Fibroblast of the aortic adventitia (primary cell): ENCODE data around the gene IP6K2. TPM values are rescaled to one million over a fixed set of nuclear protein-coding genes. Genes with fewer than 3 reads are reported as not detected.
"Not testable (repeated sequence)": the region's sequence is repeated elsewhere in the genome, so short reads cannot be mapped to it uniquely, and the experiment has no call there.

Source experiments
- DNase-seq: peaks from one replicate; pipeline ENCODE4 v3.0.0-alpha.2; 2010; ENCODE audit warnings: low read depth
- H3K4me3 ChIP-seq: 2 replicates; pipeline ENCODE4 v1.5.1; 2011; ENCODE audit warnings: low read depth, mild to moderate bottlenecking, control low read depth, low read length, moderate library complexity
- total RNA-seq: library from RNA; depleted of rRNA; stranded (reverse); fragments of >200 nt; gene quantifications from 2 replicates; pipeline ENCODE4 v1.2.3, GENCODE V29; 2012; ENCODE audit warnings: low replicate concordance
- TF ChIP-seq, protein P1 (sequence below): IDR thresholded peaks from 2 replicates; pipeline ENCODE4 v1.5.1; 2011; ENCODE audit warnings: mild to moderate bottlenecking, low read length, control low read depth, inconsistent platforms; ENCODE audit not compliant: insufficient read depth

Gene IP6K2
- 35.7 and 44.3 TPM in 2 replicates for total RNA-seq

- peak; percentile 96 for DNase-seq
- H3K4me3 ChIP-seq = peak within 1 kb of the TSS; percentile 96
- TF ChIP-seq, protein P1, sequence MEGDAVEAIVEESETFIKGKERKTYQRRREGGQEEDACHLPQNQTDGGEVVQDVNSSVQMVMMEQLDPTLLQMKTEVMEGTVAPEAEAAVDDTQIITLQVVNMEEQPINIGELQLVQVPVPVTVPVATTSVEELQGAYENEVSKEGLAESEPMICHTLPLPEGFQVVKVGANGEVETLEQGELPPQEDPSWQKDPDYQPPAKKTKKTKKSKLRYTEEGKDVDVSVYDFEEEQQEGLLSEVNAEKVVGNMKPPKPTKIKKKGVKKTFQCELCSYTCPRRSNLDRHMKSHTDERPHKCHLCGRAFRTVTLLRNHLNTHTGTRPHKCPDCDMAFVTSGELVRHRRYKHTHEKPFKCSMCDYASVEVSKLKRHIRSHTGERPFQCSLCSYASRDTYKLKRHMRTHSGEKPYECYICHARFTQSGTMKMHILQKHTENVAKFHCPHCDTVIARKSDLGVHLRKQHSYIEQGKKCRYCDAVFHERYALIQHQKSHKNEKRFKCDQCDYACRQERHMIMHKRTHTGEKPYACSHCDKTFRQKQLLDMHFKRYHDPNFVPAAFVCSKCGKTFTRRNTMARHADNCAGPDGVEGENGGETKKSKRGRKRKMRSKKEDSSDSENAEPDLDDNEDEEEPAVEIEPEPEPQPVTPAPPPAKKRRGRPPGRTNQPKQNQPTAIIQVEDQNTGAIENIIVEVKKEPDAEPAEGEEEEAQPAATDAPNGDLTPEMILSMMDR = no peak
Observed at GRCh38 chr3:48716982-48717746, at the start of gene IP6K2. Gene IP6K2, minus strand, starts transcription at chr3:48717221. Its CDS starts 21,930 bp downstream, at chr3:48695291.

DNA sequence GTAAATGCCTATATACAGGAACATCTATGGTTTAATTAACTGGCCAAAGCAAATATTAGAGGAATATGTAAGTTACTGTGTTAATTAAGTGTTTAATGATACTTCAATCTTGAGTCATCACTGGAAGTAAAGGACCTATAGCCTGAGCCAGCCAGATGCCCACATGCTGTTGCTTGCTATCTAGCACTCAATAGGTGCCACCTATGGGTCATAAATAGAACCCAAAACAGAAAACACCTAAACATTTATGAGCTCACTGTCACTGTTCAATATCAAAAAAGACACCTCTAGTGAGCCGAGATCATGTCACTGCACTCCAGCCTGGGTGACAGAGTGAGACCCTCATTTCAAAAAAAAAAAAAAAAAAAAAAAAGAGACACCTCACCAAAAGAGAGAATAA lies 48.4 kb upstream of the IP6K2 start:
- TF ChIP-seq, protein P1 = no peak
- peak; percentile 5 for DNase-seq
- no peak overlapping the region for H3K4me3 ChIP-seq

DNA sequence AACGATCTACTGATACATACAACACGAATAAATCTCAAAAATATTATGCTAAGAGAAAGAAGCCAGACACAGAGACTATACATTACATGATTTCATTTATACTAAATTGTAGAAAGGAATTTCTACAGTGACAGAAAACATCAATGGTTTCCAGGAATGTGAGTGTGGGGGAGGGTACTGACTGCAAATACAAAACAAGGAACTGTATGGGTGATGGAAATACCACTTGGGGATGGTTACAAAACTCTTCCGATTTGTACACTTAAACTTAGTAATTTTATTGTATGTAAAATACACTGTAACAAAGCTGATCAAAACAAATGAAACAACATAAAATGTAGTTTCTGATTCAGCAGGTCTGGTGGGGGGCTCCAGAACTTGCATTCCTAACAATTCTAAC lies 45.8 kb upstream of the IP6K2 start:
- TF ChIP-seq, protein P1 = no peak
- H3K4me3 ChIP-seq = no peak overlapping the region
- DNase-seq = no peak

- H3K4me3 ChIP-seq, DNase-seq: not testable (repeated sequence)
Observed at GRCh38 chr3:48759991-48760540, 43.0 kb upstream of the IP6K2 start.

GRCh38 chr3:48759531-48759930 lies 42.5 kb upstream of the IP6K2 start:
- H3K4me3 ChIP-seq, DNase-seq: not testable (repeated sequence)

DNA sequence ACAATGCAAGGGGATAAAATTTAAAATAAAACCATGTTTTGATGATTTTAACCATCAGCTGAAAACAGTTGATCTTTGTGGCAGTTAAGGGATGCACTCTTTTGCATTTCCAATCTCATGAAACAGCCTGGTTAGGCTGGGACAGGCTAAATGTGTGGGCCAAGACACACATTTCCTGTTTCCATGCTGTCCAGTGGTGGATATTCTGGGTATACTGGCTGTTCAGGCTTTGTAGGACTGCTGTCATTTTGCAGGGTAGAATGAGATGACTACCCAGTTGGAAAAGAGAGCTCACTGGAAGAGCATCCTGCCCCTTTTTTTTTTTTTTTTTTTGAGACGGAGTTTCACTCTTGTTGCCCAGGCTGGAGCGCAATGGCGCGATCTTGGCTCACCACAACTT lies 42.0 kb upstream of the IP6K2 start:
- DNase-seq = no peak
- no peak overlapping the region for H3K4me3 ChIP-seq
- TF ChIP-seq, protein P1 = no peak

- DNase-seq = no peak
- TF ChIP-seq, protein P1 = no peak
- H3K4me3 ChIP-seq = no peak overlapping the region
Observed at GRCh38 chr3:48756640-48757039, 39.6 kb upstream of the IP6K2 start.

- TF ChIP-seq, protein P1 = no peak
- H3K4me3 ChIP-seq = no peak overlapping the region
- DNase-seq = no peak
Observed at GRCh38 chr3:48750856-48751255, 33.8 kb upstream of the IP6K2 start.
